IMR-90 (cell line): ENCODE results near the gene EXOC6B.

ENCODE experiments used
- CEBPB ChIP-seq: IDR thresholded peaks from 2 replicates; pipeline ENCODE4 v1.6.1; 2012; ENCODE audit warnings: low read depth, low read length, improper control_type of control experiment
- MAZ ChIP-seq: IDR thresholded peaks from 2 replicates; pipeline ENCODE4 v1.6.1; 2012; ENCODE audit warnings: low read depth, mild to moderate bottlenecking, low read length, improper control_type of control experiment, moderate library complexity, borderline replicate concordance
- MXI1 ChIP-seq: IDR thresholded peaks from 2 replicates; pipeline ENCODE4 v1.6.1; 2012; ENCODE audit warnings: low read depth, mild to moderate bottlenecking, low read length, moderate library complexity, borderline replicate concordance
- POLR2A ChIP-seq: IDR thresholded peaks from 2 replicates; pipeline ENCODE4 v1.6.1; 2012; ENCODE audit warnings: mild to moderate bottlenecking, low read depth, low read length
- RAD21 ChIP-seq: IDR thresholded peaks from 2 replicates; pipeline ENCODE4 v1.6.1; 2012; ENCODE audit warnings: low read length, improper control_type of control experiment
- TF ChIP-seq, protein P1 (sequence below): fragments of 150-350 bp; IDR thresholded peaks from 2 replicates; pipeline ENCODE4 v1.6.1; 2016; ENCODE audit warnings: low read depth, mild to moderate bottlenecking, low read length, moderate library complexity, borderline replicate concordance
- TF ChIP-seq, protein P2 (sequence below): conservative IDR thresholded peaks from 2 replicates; pipeline ENCODE4 v1.5.1; 2012; ENCODE audit warnings: mild to moderate bottlenecking, low read depth, low read length, improper control_type of control experiment

DNA sequence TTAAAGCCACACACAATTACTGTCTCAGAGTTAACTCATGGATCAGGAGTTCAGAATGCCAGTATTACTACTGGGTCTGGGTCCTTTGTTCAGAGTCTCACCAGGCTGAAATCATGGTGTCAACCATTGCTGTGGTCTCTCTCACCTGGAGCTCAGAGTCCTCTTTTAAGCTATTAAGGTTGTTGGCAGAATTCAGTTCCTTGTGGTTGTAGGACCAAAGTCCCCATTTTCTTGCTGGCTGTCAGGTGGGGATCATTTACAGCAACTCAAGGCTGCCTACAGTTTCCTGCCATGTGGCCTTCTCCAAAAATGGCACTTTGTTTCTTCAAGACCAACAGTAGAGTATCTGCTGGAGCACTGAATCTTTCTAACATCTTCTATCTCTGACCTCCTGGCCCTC lies 113.5 kb downstream of the EXOC6B start:
- TF ChIP-seq, protein P1, sequence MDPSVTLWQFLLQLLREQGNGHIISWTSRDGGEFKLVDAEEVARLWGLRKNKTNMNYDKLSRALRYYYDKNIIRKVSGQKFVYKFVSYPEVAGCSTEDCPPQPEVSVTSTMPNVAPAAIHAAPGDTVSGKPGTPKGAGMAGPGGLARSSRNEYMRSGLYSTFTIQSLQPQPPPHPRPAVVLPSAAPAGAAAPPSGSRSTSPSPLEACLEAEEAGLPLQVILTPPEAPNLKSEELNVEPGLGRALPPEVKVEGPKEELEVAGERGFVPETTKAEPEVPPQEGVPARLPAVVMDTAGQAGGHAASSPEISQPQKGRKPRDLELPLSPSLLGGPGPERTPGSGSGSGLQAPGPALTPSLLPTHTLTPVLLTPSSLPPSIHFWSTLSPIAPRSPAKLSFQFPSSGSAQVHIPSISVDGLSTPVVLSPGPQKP, result no peak
- TF ChIP-seq, protein P2, sequence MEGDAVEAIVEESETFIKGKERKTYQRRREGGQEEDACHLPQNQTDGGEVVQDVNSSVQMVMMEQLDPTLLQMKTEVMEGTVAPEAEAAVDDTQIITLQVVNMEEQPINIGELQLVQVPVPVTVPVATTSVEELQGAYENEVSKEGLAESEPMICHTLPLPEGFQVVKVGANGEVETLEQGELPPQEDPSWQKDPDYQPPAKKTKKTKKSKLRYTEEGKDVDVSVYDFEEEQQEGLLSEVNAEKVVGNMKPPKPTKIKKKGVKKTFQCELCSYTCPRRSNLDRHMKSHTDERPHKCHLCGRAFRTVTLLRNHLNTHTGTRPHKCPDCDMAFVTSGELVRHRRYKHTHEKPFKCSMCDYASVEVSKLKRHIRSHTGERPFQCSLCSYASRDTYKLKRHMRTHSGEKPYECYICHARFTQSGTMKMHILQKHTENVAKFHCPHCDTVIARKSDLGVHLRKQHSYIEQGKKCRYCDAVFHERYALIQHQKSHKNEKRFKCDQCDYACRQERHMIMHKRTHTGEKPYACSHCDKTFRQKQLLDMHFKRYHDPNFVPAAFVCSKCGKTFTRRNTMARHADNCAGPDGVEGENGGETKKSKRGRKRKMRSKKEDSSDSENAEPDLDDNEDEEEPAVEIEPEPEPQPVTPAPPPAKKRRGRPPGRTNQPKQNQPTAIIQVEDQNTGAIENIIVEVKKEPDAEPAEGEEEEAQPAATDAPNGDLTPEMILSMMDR, result no peak
- TF ChIP-seq MXI1, result no peak
- TF ChIP-seq CEBPB, result no peak
- no peak for TF ChIP-seq POLR2A
- no peak for TF ChIP-seq MAZ
- no peak for TF ChIP-seq RAD21
